Glutamatergic neuron (in vitro differentiated cells): Measurements from ENCODE around the gene TMEM150C. TPM values are rescaled to one million over a fixed set of nuclear protein-coding genes. Genes with fewer than 3 reads are reported as not detected.
A peak's percentile ranks its signal among the peaks of the same experiment; 100 is the strongest.

Experiments
- DNase-seq: peaks from one replicate; pipeline ENCODE4 v3.0.0; 2022
- H3K27ac Mint-ChIP-seq: one replicate; pipeline ENCODE4 v1.8.0; 2020; ENCODE audit warnings: mild to moderate bottlenecking, mixed read lengths, inconsistent platforms; ENCODE audit not compliant: unreplicated experiment
- H3K27me3 Mint-ChIP-seq: one replicate; pipeline ENCODE4 v1.8.0; 2020; ENCODE audit warnings: mild to moderate bottlenecking, moderate library complexity, mixed read lengths, inconsistent platforms; ENCODE audit not compliant: unreplicated experiment
- H3K36me3 Mint-ChIP-seq: one replicate; pipeline ENCODE4 v1.8.0; 2020; ENCODE audit warnings: mild to moderate bottlenecking, mixed read lengths, inconsistent platforms; ENCODE audit not compliant: unreplicated experiment
- H3K4me1 Mint-ChIP-seq: one replicate; pipeline ENCODE4 v1.8.0; 2020; ENCODE audit warnings: mild to moderate bottlenecking, low read depth, mixed read lengths, inconsistent platforms; ENCODE audit not compliant: unreplicated experiment
- H3K4me3 Mint-ChIP-seq: one replicate; pipeline ENCODE4 v1.8.0; 2020; ENCODE audit warnings: mild to moderate bottlenecking, mixed read lengths, inconsistent platforms; ENCODE audit not compliant: unreplicated experiment
- H3K9me3 Mint-ChIP-seq: one replicate; pipeline ENCODE4 v1.8.0; 2020; ENCODE audit warnings: mild to moderate bottlenecking, moderate library complexity, mixed read lengths, inconsistent platforms; ENCODE audit not compliant: unreplicated experiment
- CTCF ChIP-seq: fragments of 200-600 bp; sonication (generic); IDR thresholded peaks from one replicate; pipeline ENCODE4 v1.5.0; 2021; ENCODE audit not compliant: partially characterized antibody, unreplicated experiment
- total RNA-seq: library from RNA; stranded (reverse); fragmentation: NEBNext Ultra II Directional; extraction: Animal tissue kit (Norgen Biotek cat#: 25700); gene quantifications from one replicate; pipeline ENCODE4 v1.2.1, GENCODE V29; 2021; ENCODE audit not compliant: unreplicated experiment

Gene TMEM150C
- total RNA-seq, 1 donor from 2014 or later, result 5.1 TPM

- no peak overlapping the region for H3K27ac Mint-ChIP-seq
- no peaks in the 10 kb centered on the region for H3K27me3 Mint-ChIP-seq
- no peak for TF ChIP-seq CTCF
- H3K4me1 Mint-ChIP-seq, result no peaks in the 10 kb centered on the region
- no peaks in the 10 kb centered on the region for H3K9me3 Mint-ChIP-seq
- H3K36me3 Mint-ChIP-seq, result peaks cover 5% of the 10 kb centered on the region
- no peak for DNase-seq
- H3K4me3 Mint-ChIP-seq, result no peak overlapping the region
Measured at GRCh38 chr4:82469791-82470345, 91.9 kb downstream of the TMEM150C start.

GRCh38 chr4:82467471-82467870 lies 94.3 kb downstream of the TMEM150C start:
- Mint-ChIP-seq H3K36me3 (peaks cover 5% of the 10 kb centered on the region), H3K4me1 (no peaks in the 10 kb centered on the region), H3K27me3 (no peaks in the 10 kb centered on the region), H3K4me3 (no peak overlapping the region), H3K27ac (no peak overlapping the region), H3K9me3 (no peaks in the 10 kb centered on the region)
- DNase-seq, result no peak
- TF ChIP-seq CTCF, result no peak

DNA sequence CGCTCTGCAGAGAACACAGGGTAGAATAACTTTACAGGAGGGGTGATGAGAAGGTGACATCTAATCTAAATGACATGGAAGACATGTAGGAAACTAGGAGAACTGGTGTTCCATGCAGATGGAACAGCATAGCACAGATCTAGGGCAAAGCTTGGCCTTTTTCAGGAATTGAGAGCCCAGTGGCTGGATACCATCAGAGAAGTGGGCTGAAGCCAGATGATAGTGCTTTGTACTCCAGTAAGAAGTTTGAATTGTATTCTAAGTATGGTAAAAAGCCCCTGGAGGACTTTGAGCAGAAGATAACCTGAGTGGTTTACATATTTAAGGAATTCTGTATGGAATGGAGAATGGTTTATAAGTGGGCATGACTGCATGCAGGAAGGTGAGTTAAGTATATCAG lies 98.6 kb downstream of the TMEM150C start:
- no peaks in the 10 kb centered on the region for H3K27me3 Mint-ChIP-seq
- H3K27ac Mint-ChIP-seq, result no peak overlapping the region
- peaks cover under 1% of the 10 kb centered on the region for H3K36me3 Mint-ChIP-seq
- no peak for DNase-seq
- no peaks in the 10 kb centered on the region for H3K4me1 Mint-ChIP-seq
- H3K4me3 Mint-ChIP-seq, result no peak overlapping the region
- no peaks in the 10 kb centered on the region for H3K9me3 Mint-ChIP-seq
- no peak for TF ChIP-seq CTCF

GRCh38 chr4:82462415-82462831 lies 99.4 kb downstream of the TMEM150C start:
- no peak overlapping the region for H3K4me3 Mint-ChIP-seq
- H3K27ac Mint-ChIP-seq, result no peak overlapping the region
- no peaks in the 10 kb centered on the region for H3K36me3 Mint-ChIP-seq

More at GRCh38 chr4:82462415-82462831, 99.4 kb downstream of the TMEM150C start:
- Mint-ChIP-seq H3K4me1 (no peaks in the 10 kb centered on the region), H3K27me3 (no peaks in the 10 kb centered on the region), H3K9me3 (no peaks in the 10 kb centered on the region)
- DNase-seq, result peak; percentile 92
- peak; percentile 84 for TF ChIP-seq CTCF
